GM21528 (cell line): ENCODE measurements around the gene FARP2.
A peak's percentile ranks its signal among the peaks of the same experiment; 100 is the strongest.
"Not testable (repeated sequence)": the region's sequence is repeated elsewhere in the genome, so short reads cannot be mapped to it uniquely, and the experiment has no call there.

Experiments used
- ATAC-seq: cut with Tn5 transposase; IDR thresholded peaks from one replicate; pipeline ENCODE4 v1.9.1; 2021; ENCODE audit warnings: mild to moderate bottlenecking, moderate library complexity; ENCODE audit not compliant: unreplicated experiment, low FRiP score

FARP2 gene

GRCh38 chr2:241355983-241356870 is at the start of gene FARP2:
FARP2 (plus strand) TSS chr2:241356285; CDS start chr2:241373108, 16,823 bp downstream.
- peak; percentile 77 for ATAC-seq

- no peak for ATAC-seq
Observed at GRCh38 chr2:241307055-241307454, 49.0 kb upstream of the FARP2 start.

- no peak for ATAC-seq
Observed at GRCh38 chr2:241308267-241308666, 47.8 kb upstream of the FARP2 start.

GRCh38 chr2:241308832-241309500 is 47.1 kb upstream of the FARP2 start:
- ATAC-seq, result no peak

GRCh38 chr2:241309684-241310117 is 46.4 kb upstream of the FARP2 start:
- no peak for ATAC-seq

- ATAC-seq, result no peak
Observed at GRCh38 chr2:241310917-241311566, 45.0 kb upstream of the FARP2 start.

GRCh38 chr2:241312082-241312481 is 44.0 kb upstream of the FARP2 start:
- ATAC-seq, result no peak

- no peak for ATAC-seq
Observed at GRCh38 chr2:241313543-241314095, 42.5 kb upstream of the FARP2 start.

GRCh38 chr2:241314226-241315092 is 41.6 kb upstream of the FARP2 start:
- ATAC-seq, result peak; percentile 21

GRCh38 chr2:241315093-241315878 is 40.8 kb upstream of the FARP2 start, which contains the start of gene HDLBP:
HDLBP (minus strand) TSS chr2:241315672; CDS start chr2:241266869, 48,803 bp downstream.
- peak; percentile 72 for ATAC-seq

GRCh38 chr2:241315879-241316631 is 40.0 kb upstream of the FARP2 start, which contains the start of gene SEPTIN2:
SEPTIN2 (plus strand) TSS chr2:241315925; CDS start chr2:241324233, 8,308 bp downstream.
- peak; percentile 43 for ATAC-seq

GRCh38 chr2:241316825-241317224 is 39.3 kb upstream of the FARP2 start:
- ATAC-seq, result no peak

GRCh38 chr2:241317391-241317790 is 38.7 kb upstream of the FARP2 start:
- ATAC-seq, result no peak

- not testable (repeated sequence) for ATAC-seq
Observed at GRCh38 chr2:241318830-241319229, 37.3 kb upstream of the FARP2 start.

- no peak for ATAC-seq
Observed at GRCh38 chr2:241320394-241320793, 35.7 kb upstream of the FARP2 start.

GRCh38 chr2:241321033-241321432 is 35.1 kb upstream of the FARP2 start:
- ATAC-seq, result no peak

GRCh38 chr2:241321886-241322285 is 34.2 kb upstream of the FARP2 start:
- ATAC-seq, result no peak

- ATAC-seq, result no peak
Observed at GRCh38 chr2:241323778-241324177, 32.3 kb upstream of the FARP2 start.
